Neural progenitor cell (in vitro differentiated cells): ENCODE measurements around the gene TBK1. TPM values are rescaled to one million over a fixed set of nuclear protein-coding genes. Genes with fewer than 3 reads are reported as not detected.

Experiments
- DNase-seq: peaks from one replicate; pipeline ENCODE4 v3.0.0-alpha.2; 2016; ENCODE audit warnings: low spot score
- H2AFZ ChIP-seq: fragments of 200-600 bp; sonication (generic); replicated peaks from 2 replicates; pipeline ENCODE4 v1.6.1; 2016; ENCODE audit warnings: antibody characterized with exemption
- H3F3A ChIP-seq: fragments of 200-600 bp; sonication (generic); 2 replicates; pipeline ENCODE4 v1.6.1; 2016; ENCODE audit warnings: antibody characterized with exemption, low read depth
- H3K27ac ChIP-seq: fragments of 200-600 bp; sonication (generic); 2 replicates; pipeline ENCODE4 v1.5.1; 2016; ENCODE audit warnings: mild to moderate bottlenecking
- H3K27me3 ChIP-seq: fragments of 200-600 bp; sonication (generic); 2 replicates; pipeline ENCODE4 v1.6.1; 2016; ENCODE audit warnings: mild to moderate bottlenecking, moderate library complexity
- H3K36me3 ChIP-seq: fragments of 200-600 bp; sonication (generic); 2 replicates; pipeline ENCODE4 v1.5.1; 2016
- H3K4me1 ChIP-seq: fragments of 200-600 bp; sonication (generic); 2 replicates; pipeline ENCODE4 v1.6.1; 2016; ENCODE audit warnings: mixed run types
- H3K4me2 ChIP-seq: fragments of 200-600 bp; sonication (generic); 2 replicates; pipeline ENCODE4 v1.6.1; 2016
- H3K4me3 ChIP-seq: fragments of 200-600 bp; sonication (generic); 2 replicates; pipeline ENCODE4 v1.5.1; 2016
- H3K79me2 ChIP-seq: fragments of 200-600 bp; sonication (generic); 2 replicates; pipeline ENCODE4 v1.6.1; 2016; ENCODE audit warnings: low read depth
- H3K9ac ChIP-seq: fragments of 200-600 bp; sonication (generic); 2 replicates; pipeline ENCODE4 v1.6.1; 2016
- H3K9me3 ChIP-seq: fragments of 200-600 bp; sonication (generic); 2 replicates; pipeline ENCODE4 v1.5.1; 2016; ENCODE audit warnings: low read depth
- H4K20me1 ChIP-seq: fragments of 200-600 bp; sonication (generic); 2 replicates; pipeline ENCODE4 v1.6.1; 2016; ENCODE audit warnings: low read depth
- H3K27ac Mint-ChIP-seq: 3 replicates; pipeline ENCODE4 v1.8.0; 2021; ENCODE audit warnings: mixed read lengths
- H3K27me3 Mint-ChIP-seq: 2 replicates; pipeline ENCODE4 v1.8.0; 2022; ENCODE audit warnings: low read depth, mild to moderate bottlenecking, inconsistent platforms, moderate library complexity, mixed read lengths; ENCODE audit not compliant: insufficient read depth
- H3K36me3 Mint-ChIP-seq: 3 replicates; pipeline ENCODE4 v1.8.0; 2021; ENCODE audit warnings: mixed read lengths
- H3K4me1 Mint-ChIP-seq: 3 replicates; pipeline ENCODE4 v1.8.0; 2021; ENCODE audit warnings: mixed read lengths
- H3K4me3 Mint-ChIP-seq: 3 replicates; pipeline ENCODE4 v1.8.0; 2021; ENCODE audit warnings: mild to moderate bottlenecking, moderate library complexity, mixed read lengths
- H3K9me3 Mint-ChIP-seq: 3 replicates; pipeline ENCODE4 v1.8.0; 2020; ENCODE audit warnings: mixed read lengths
- EZH2 ChIP-seq: fragments of 200-600 bp; sonication (generic); IDR thresholded peaks from 2 replicates; pipeline ENCODE4 v1.6.1; 2017; ENCODE audit warnings: antibody characterized with exemption, mild to moderate bottlenecking, moderate library complexity
- EZH2phosphoT487 ChIP-seq: fragments of 200-600 bp; sonication (generic); IDR thresholded peaks from 2 replicates; pipeline ENCODE4 v1.6.1; 2017; ENCODE audit warnings: antibody characterized with exemption
- total RNA-seq: library from RNA; depleted of rRNA; stranded (reverse); fragments of >200 nt; gene quantifications from 2 replicates; pipeline ENCODE4 v1.2.3, GENCODE V29; 2015; ENCODE audit warnings: low replicate concordance
- TF ChIP-seq, protein P1 (sequence below): fragments of 200-600 bp; sonication (generic); IDR thresholded peaks from 2 replicates; pipeline ENCODE4 v1.5.1; 2017; ENCODE audit warnings: antibody characterized with exemption, mild to moderate bottlenecking

Gene TBK1
- total RNA-seq, 1 donor from 2014 or later: 51.3 TPM

- Histone ChIP-seq H3K4me3 (no peak overlapping the region), H3F3A (no peaks in the 10 kb centered on the region), H3K9me3 (no peaks in the 10 kb centered on the region), H2AFZ (no peak overlapping the region), H3K79me2 (no peaks in the 10 kb centered on the region), H4K20me1 (no peaks in the 10 kb centered on the region), H3K4me2 (no peak overlapping the region), H3K27me3 (no peaks in the 10 kb centered on the region), H3K27ac (no peak overlapping the region), H3K4me1 (no peaks in the 10 kb centered on the region), H3K9ac (no peak overlapping the region), H3K36me3 (peaks cover 36% of the 10 kb centered on the region)
- Mint-ChIP-seq H3K27me3 (no peaks in the 10 kb centered on the region), H3K4me1 (no peaks in the 10 kb centered on the region), H3K4me3 (no peak overlapping the region), H3K36me3 (peaks cover 40% of the 10 kb centered on the region), H3K9me3 (no peaks in the 10 kb centered on the region), H3K27ac (no peak overlapping the region)
- no peak for DNase-seq
- TF ChIP-seq, protein P1, sequence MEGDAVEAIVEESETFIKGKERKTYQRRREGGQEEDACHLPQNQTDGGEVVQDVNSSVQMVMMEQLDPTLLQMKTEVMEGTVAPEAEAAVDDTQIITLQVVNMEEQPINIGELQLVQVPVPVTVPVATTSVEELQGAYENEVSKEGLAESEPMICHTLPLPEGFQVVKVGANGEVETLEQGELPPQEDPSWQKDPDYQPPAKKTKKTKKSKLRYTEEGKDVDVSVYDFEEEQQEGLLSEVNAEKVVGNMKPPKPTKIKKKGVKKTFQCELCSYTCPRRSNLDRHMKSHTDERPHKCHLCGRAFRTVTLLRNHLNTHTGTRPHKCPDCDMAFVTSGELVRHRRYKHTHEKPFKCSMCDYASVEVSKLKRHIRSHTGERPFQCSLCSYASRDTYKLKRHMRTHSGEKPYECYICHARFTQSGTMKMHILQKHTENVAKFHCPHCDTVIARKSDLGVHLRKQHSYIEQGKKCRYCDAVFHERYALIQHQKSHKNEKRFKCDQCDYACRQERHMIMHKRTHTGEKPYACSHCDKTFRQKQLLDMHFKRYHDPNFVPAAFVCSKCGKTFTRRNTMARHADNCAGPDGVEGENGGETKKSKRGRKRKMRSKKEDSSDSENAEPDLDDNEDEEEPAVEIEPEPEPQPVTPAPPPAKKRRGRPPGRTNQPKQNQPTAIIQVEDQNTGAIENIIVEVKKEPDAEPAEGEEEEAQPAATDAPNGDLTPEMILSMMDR: no peak
- TF ChIP-seq EZH2: no peak
- no peak for TF ChIP-seq EZH2phosphoT487
Observed at GRCh38 chr12:64431791-64432190, 20.1 kb upstream of the TBK1 start.

- H3K4me2 ChIP-seq: no peak overlapping the region
- H3K9me3 ChIP-seq: no peaks in the 10 kb centered on the region
- Mint-ChIP-seq H3K36me3 (peaks cover 40% of the 10 kb centered on the region), H3K4me1 (no peaks in the 10 kb centered on the region), H3K9me3 (no peaks in the 10 kb centered on the region), H3K27ac (no peak overlapping the region), H3K27me3 (no peaks in the 10 kb centered on the region), H3K4me3 (no peak overlapping the region)
- no peak overlapping the region for H3K27ac ChIP-seq
- TF ChIP-seq EZH2phosphoT487: no peak
- TF ChIP-seq, protein P1: no peak
- TF ChIP-seq EZH2: no peak
- no peak for DNase-seq
- H3K27me3 ChIP-seq: no peaks in the 10 kb centered on the region
- H4K20me1 ChIP-seq: no peaks in the 10 kb centered on the region
- no peaks in the 10 kb centered on the region for H3F3A ChIP-seq
- no peak overlapping the region for H2AFZ ChIP-seq
- H3K79me2 ChIP-seq: no peaks in the 10 kb centered on the region
- no peak overlapping the region for H3K4me3 ChIP-seq
- peaks cover 31% of the 10 kb centered on the region for H3K36me3 ChIP-seq
- H3K9ac ChIP-seq: no peak overlapping the region
- H3K4me1 ChIP-seq: no peaks in the 10 kb centered on the region
Observed at GRCh38 chr12:64433915-64434314, 18.0 kb upstream of the TBK1 start.

DNA sequence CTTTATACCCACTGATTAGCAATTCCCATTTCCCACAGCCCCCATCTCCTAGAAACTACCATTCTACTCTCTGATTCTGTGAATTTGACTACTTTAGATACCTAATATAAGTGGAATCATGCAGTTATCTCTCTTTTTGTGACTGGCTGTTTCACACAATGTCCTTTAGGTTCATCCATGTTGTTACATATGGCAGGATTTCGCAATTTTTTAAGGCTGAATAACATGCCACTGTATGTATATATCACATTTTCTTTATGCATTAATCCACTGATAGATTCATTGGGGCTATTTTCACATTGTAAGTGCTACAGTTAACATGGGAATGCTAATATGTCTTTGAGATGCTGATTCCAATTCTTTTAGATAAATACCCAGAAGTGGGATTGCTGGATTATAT is 11.8 kb upstream of the TBK1 start:
- Mint-ChIP-seq H3K27ac (no peak overlapping the region), H3K36me3 (peaks cover 35% of the 10 kb centered on the region), H3K4me3 (no peak overlapping the region), H3K4me1 (no peaks in the 10 kb centered on the region), H3K9me3 (no peaks in the 10 kb centered on the region), H3K27me3 (peaks cover 2% of the 10 kb centered on the region)
- Histone ChIP-seq H3K27me3 (no peaks in the 10 kb centered on the region), H3F3A (peaks cover 7% of the 10 kb centered on the region), H3K9me3 (no peaks in the 10 kb centered on the region), H4K20me1 (no peaks in the 10 kb centered on the region), H3K36me3 (peaks cover 29% of the 10 kb centered on the region), H3K4me1 (no peaks in the 10 kb centered on the region), H3K79me2 (no peaks in the 10 kb centered on the region), H3K27ac (no peak overlapping the region), H3K4me2 (no peak overlapping the region), H3K9ac (no peak overlapping the region), H3K4me3 (no peak overlapping the region), H2AFZ (no peak overlapping the region)
- no peak for DNase-seq
- TF ChIP-seq, protein P1: no peak
- TF ChIP-seq EZH2phosphoT487 (no peak), EZH2 (no peak)
